HFFc6 (cell line): Measurements from ENCODE around the gene SLC2A10. TPM values are rescaled to one million over a fixed set of nuclear protein-coding genes. Genes with fewer than 3 reads are reported as not detected.

Experiments
- DNase-seq: peaks from one replicate; pipeline ENCODE4 v3.0.0-alpha.2; 2018
- H3K27ac Mint-ChIP-seq: 2 replicates; pipeline ENCODE4 v1.8.0; 2020; ENCODE audit warnings: mild to moderate bottlenecking, mixed read lengths
- H3K27me3 Mint-ChIP-seq: 2 replicates; pipeline ENCODE4 v1.8.0; 2021; ENCODE audit warnings: mild to moderate bottlenecking, moderate library complexity, mixed read lengths; ENCODE audit not compliant: insufficient read depth
- H3K36me3 Mint-ChIP-seq: 2 replicates; pipeline ENCODE4 v1.8.0; 2021; ENCODE audit warnings: low read depth, mixed read lengths
- H3K4me1 Mint-ChIP-seq: 2 replicates; pipeline ENCODE4 v1.8.0; 2020; ENCODE audit warnings: low read depth, mixed read lengths
- H3K4me3 Mint-ChIP-seq: 2 replicates; pipeline ENCODE4 v1.8.0; 2020; ENCODE audit warnings: mild to moderate bottlenecking, moderate library complexity, mixed read lengths
- H3K9me3 Mint-ChIP-seq: 2 replicates; pipeline ENCODE4 v1.8.0; 2020; ENCODE audit warnings: mild to moderate bottlenecking, mixed read lengths
- total RNA-seq, 6 experiments: library from RNA; stranded (reverse); fragmentation: NEBNext Ultra II Directional; extraction: Animal tissue kit (Norgen Biotek cat#: 25700); gene quantifications; 2 replicates in 1 of 6; 3 replicates in 5 of 6; pipeline ENCODE4 v1.2.3, GENCODE V29; 2021
- TF ChIP-seq, protein P1 (sequence below): fragments of 200-600 bp; sonication (generic); IDR thresholded peaks from 2 replicates; pipeline ENCODE4 v1.5.0; 2021; ENCODE audit warnings: antibody characterized with exemption, mild to moderate bottlenecking

SLC2A10 gene
- total RNA-seq, 6 experiments from 2014 or later, result 27.0 to 36.4 (median 30.5) TPM

DNA sequence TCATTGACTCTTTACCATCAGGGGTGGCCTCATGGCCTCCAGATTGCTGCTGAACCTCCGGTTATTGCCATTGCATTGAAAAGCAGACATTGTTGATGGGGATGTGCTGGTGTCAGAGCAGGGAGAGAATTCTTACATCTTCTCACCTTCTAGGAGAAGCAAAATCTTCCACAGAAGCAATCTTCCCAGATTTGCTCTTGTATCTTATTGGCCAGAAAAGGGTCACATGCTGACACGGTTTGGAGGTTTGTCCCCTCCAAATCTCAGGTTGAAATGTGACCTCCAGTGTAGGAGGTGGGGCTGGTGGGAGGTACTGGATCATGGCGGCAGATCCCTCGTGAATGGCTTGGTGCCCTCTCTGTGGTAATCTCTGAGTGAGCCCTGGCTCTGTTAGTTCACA lies 30.9 kb upstream of the SLC2A10 start:
- Mint-ChIP-seq H3K4me1 (peaks cover 13% of the 10 kb centered on the region), H3K27ac (no peak overlapping the region), H3K27me3 (no peaks in the 10 kb centered on the region), H3K4me3 (no peak overlapping the region), H3K9me3 (peaks cover 4% of the 10 kb centered on the region), H3K36me3 (peaks cover 4% of the 10 kb centered on the region; the same call in 1 of the 2 replicates)
- DNase-seq, result no peak
- TF ChIP-seq, protein P1, sequence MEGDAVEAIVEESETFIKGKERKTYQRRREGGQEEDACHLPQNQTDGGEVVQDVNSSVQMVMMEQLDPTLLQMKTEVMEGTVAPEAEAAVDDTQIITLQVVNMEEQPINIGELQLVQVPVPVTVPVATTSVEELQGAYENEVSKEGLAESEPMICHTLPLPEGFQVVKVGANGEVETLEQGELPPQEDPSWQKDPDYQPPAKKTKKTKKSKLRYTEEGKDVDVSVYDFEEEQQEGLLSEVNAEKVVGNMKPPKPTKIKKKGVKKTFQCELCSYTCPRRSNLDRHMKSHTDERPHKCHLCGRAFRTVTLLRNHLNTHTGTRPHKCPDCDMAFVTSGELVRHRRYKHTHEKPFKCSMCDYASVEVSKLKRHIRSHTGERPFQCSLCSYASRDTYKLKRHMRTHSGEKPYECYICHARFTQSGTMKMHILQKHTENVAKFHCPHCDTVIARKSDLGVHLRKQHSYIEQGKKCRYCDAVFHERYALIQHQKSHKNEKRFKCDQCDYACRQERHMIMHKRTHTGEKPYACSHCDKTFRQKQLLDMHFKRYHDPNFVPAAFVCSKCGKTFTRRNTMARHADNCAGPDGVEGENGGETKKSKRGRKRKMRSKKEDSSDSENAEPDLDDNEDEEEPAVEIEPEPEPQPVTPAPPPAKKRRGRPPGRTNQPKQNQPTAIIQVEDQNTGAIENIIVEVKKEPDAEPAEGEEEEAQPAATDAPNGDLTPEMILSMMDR, result no peak

- TF ChIP-seq, protein P1, result no peak
- Mint-ChIP-seq H3K27ac (no peak overlapping the region), H3K9me3 (no peaks in the 10 kb centered on the region), H3K36me3 (peaks cover 10% of the 10 kb centered on the region), H3K4me1 (peaks cover 31% of the 10 kb centered on the region), H3K27me3 (peaks cover 4% of the 10 kb centered on the region), H3K4me3 (no peak overlapping the region)
- DNase-seq, result no peak
Measured at GRCh38 chr20:46680684-46681031, 28.8 kb upstream of the SLC2A10 start.

DNA sequence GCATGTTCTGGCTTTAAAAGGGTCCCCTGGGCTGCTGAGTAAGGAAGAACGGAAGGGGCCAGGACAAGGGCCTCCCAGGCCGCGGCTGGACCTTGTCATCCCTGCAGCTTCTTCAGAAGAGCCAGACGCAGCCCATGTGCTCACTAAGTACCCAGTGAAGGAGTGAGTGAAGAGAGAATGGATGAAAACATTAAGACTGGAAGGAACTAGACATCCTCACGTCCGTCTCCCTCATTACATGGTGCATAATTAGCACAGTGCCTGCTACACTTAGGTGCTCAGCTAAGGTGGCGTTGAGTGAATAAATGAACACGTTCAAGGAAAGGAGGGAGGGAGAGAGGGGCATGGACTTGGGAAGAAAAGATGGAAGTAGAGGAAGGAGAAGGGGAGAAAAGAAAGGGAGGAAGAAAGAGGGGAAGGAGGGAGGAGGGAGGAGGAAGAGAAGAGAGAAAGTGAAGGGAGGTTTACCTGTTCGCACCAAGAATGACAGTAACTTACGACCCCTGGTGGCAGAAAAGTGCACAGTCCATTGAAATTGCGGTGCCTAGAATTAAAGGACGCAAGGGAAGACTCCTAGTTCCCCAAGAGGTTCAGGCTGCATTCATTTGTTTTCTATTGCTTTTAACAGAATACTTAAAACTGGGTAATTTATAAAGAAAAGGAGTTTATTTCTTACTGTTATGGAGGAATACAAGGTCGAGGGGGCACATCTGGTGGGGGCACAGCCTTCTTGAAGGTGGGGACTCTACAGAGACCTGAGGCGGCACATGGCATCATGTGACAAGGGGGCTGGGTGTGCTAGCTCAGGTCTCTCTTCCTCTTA lies 28.2 kb upstream of the SLC2A10 start:
- TF ChIP-seq, protein P1, result peak; percentile 92
- DNase-seq, result peak; percentile 35
- Mint-ChIP-seq H3K4me1 (peaks cover 37% of the 10 kb centered on the region), H3K36me3 (peaks cover 16% of the 10 kb centered on the region), H3K27ac (no peak overlapping the region), H3K4me3 (no peak overlapping the region), H3K9me3 (no peaks in the 10 kb centered on the region), H3K27me3 (peaks cover 4% of the 10 kb centered on the region)

- H3K36me3 Mint-ChIP-seq, result peaks cover 21% of the 10 kb centered on the region
- peaks cover 4% of the 10 kb centered on the region for H3K27me3 Mint-ChIP-seq
- no peak for DNase-seq
- H3K9me3 Mint-ChIP-seq, result no peaks in the 10 kb centered on the region
- peaks cover 47% of the 10 kb centered on the region for H3K4me1 Mint-ChIP-seq
- TF ChIP-seq, protein P1, result no peak
- no peak overlapping the region for H3K27ac Mint-ChIP-seq
- peak overlapping the region; percentile 86; the same call in 1 of the 2 replicates for H3K4me3 Mint-ChIP-seq
Measured at GRCh38 chr20:46682063-46682821, 27.2 kb upstream of the SLC2A10 start.

GRCh38 chr20:46683011-46683667 lies 26.3 kb upstream of the SLC2A10 start:
- no peak for DNase-seq
- H3K4me3 Mint-ChIP-seq, result peak overlapping the region; percentile 86
- no peaks in the 10 kb centered on the region for H3K9me3 Mint-ChIP-seq
- peaks cover 21% of the 10 kb centered on the region for H3K36me3 Mint-ChIP-seq
- peaks cover 4% of the 10 kb centered on the region for H3K27me3 Mint-ChIP-seq
- peaks cover 56% of the 10 kb centered on the region for H3K4me1 Mint-ChIP-seq
- TF ChIP-seq, protein P1, result no peak
- peak overlapping the region; percentile 89 for H3K27ac Mint-ChIP-seq
